NCI-H446 (cell line): ENCODE results near the gene FOXP3.
"Not testable (repeated sequence)": the region's sequence is repeated elsewhere in the genome, so short reads cannot be mapped to it uniquely, and the experiment has no call there.

Experiments used
- DNase-seq, 2 experiments: peaks; one replicate each; lab custom pipeline; 2025; lab: John Stamatoyannopoulos, UW

The FOXP3 gene

GRCh38 chrX:49264460-49264859 is at the start of gene FOXP3:
TSS of gene FOXP3 (minus strand) at chrX:49264710. CDS start at chrX:49258505, 6,205 bp downstream.
- no peak for DNase-seq

GRCh38 chrX:49312176-49312575 is 47.7 kb upstream of the FOXP3 start:
- DNase-seq: no peak

GRCh38 chrX:49310371-49310770 is 45.9 kb upstream of the FOXP3 start:
- no peak for DNase-seq

- DNase-seq: no peak
Measured at GRCh38 chrX:49309401-49309981, 45.0 kb upstream of the FOXP3 start.

- no peak for DNase-seq
Measured at GRCh38 chrX:49308604-49309269, 44.2 kb upstream of the FOXP3 start.

GRCh38 chrX:49307775-49308174 is 43.3 kb upstream of the FOXP3 start:
- not testable (repeated sequence) for DNase-seq

GRCh38 chrX:49303346-49303745 is 38.8 kb upstream of the FOXP3 start, which contains the start of gene GAGE10:
TSS of gene GAGE10 (plus strand) at chrX:49303646. CDS start at chrX:49304860, 1,214 bp downstream.
- no peak for DNase-seq

- DNase-seq: no peak
Measured at GRCh38 chrX:49300703-49301102, 36.2 kb upstream of the FOXP3 start.

GRCh38 chrX:49299293-49299692 is 34.8 kb upstream of the FOXP3 start:
- DNase-seq: not testable (repeated sequence)

- DNase-seq: no peak
Measured at GRCh38 chrX:49292400-49293362, 28.2 kb upstream of the FOXP3 start.

GRCh38 chrX:49291615-49292337 is 27.3 kb upstream of the FOXP3 start:
- DNase-seq: peak; percentile 29 to 56

- DNase-seq: no peak
Measured at GRCh38 chrX:49290215-49290614, 25.7 kb upstream of the FOXP3 start.

GRCh38 chrX:49287665-49288064 is 23.2 kb upstream of the FOXP3 start:
- no peak for DNase-seq

- no peak for DNase-seq
Measured at GRCh38 chrX:49286581-49286980, 22.1 kb upstream of the FOXP3 start.

- no peak for DNase-seq
Measured at GRCh38 chrX:49286136-49286535, 21.6 kb upstream of the FOXP3 start.

GRCh38 chrX:49284212-49284611 is 19.7 kb upstream of the FOXP3 start:
- DNase-seq: no peak

- DNase-seq: peak in 1 of 2 experiments; percentile 9
Measured at GRCh38 chrX:49282647-49283011, 18.1 kb upstream of the FOXP3 start.

GRCh38 chrX:49278081-49278480 is 13.6 kb upstream of the FOXP3 start:
- no peak for DNase-seq

- DNase-seq: no peak
Measured at GRCh38 chrX:49277535-49277830, 13.0 kb upstream of the FOXP3 start.

- no peak for DNase-seq
Measured at GRCh38 chrX:49276671-49277534, 12.4 kb upstream of the FOXP3 start.

GRCh38 chrX:49276207-49276606 is 11.7 kb upstream of the FOXP3 start:
- DNase-seq: no peak
